Dedifferentiated amniotic fluid mesenchymal stem cell (primary cell): Measurements from ENCODE around the gene UBE2G1.
"Not testable (repeated sequence)": the region's sequence is repeated elsewhere in the genome, so short reads cannot be mapped to it uniquely, and the experiment has no call there.

Experiments
- DNase-seq: peaks from one replicate; pipeline ENCODE4 v3.0.0-alpha.2; 2016; ENCODE audit errors: extremely low spot score

UBE2G1 gene

GRCh38 chr17:4366327-4367063, at the start of gene UBE2G1:
TSS of gene UBE2G1 (minus strand) at chr17:4366675. CDS start at chr17:4366316, 359 bp downstream.
- peak; percentile 92 for DNase-seq

GRCh38 chr17:4412933-4413831, 46.7 kb upstream of the UBE2G1 start:
- DNase-seq, result peak; percentile 82

- no peak for DNase-seq
Observed at GRCh38 chr17:4411201-4411600, 44.7 kb upstream of the UBE2G1 start.

- no peak for DNase-seq
Observed at GRCh38 chr17:4409659-4410058, 43.2 kb upstream of the UBE2G1 start.

GRCh38 chr17:4407851-4408250, 41.4 kb upstream of the UBE2G1 start:
- DNase-seq, result no peak

GRCh38 chr17:4407216-4407615, 40.7 kb upstream of the UBE2G1 start:
- DNase-seq, result no peak

- DNase-seq, result no peak
Observed at GRCh38 chr17:4406386-4406785, 39.9 kb upstream of the UBE2G1 start.

- no peak for DNase-seq
Observed at GRCh38 chr17:4405699-4406098, 39.2 kb upstream of the UBE2G1 start.

- no peak for DNase-seq
Observed at GRCh38 chr17:4405038-4405669, 38.7 kb upstream of the UBE2G1 start.

- DNase-seq, result no peak
Observed at GRCh38 chr17:4397840-4398239, 31.4 kb upstream of the UBE2G1 start.

- no peak for DNase-seq
Observed at GRCh38 chr17:4395111-4395478, 28.6 kb upstream of the UBE2G1 start.

- DNase-seq, result no peak
Observed at GRCh38 chr17:4394208-4395110, 28.0 kb upstream of the UBE2G1 start.

- no peak for DNase-seq
Observed at GRCh38 chr17:4393806-4394205, 27.3 kb upstream of the UBE2G1 start.

- no peak for DNase-seq
Observed at GRCh38 chr17:4389079-4389478, 22.6 kb upstream of the UBE2G1 start.

- DNase-seq, result no peak
Observed at GRCh38 chr17:4387137-4387536, 20.7 kb upstream of the UBE2G1 start.

- no peak for DNase-seq
Observed at GRCh38 chr17:4386406-4386805, 19.9 kb upstream of the UBE2G1 start.

GRCh38 chr17:4381690-4382671, 15.5 kb upstream of the UBE2G1 start:
- DNase-seq, result no peak

- DNase-seq, result no peak
Observed at GRCh38 chr17:4378626-4379025, 12.2 kb upstream of the UBE2G1 start.

GRCh38 chr17:4377247-4377646, 10.8 kb upstream of the UBE2G1 start:
- DNase-seq, result not testable (repeated sequence)

- not testable (repeated sequence) for DNase-seq
Observed at GRCh38 chr17:4375796-4376440, 9.4 kb upstream of the UBE2G1 start.
